Measurements from ENCODE around the gene NUP214. TPM values are rescaled to one million over a fixed set of nuclear protein-coding genes. Genes with fewer than 3 reads are reported as not detected.
"Not testable (repeated sequence)": the region's sequence is repeated elsewhere in the genome, so short reads cannot be mapped to it uniquely, and the experiment has no call there.

The NUP214 gene
- total RNA-seq, 1 experiment from 2014 or later = 5.2 TPM

GRCh38 chr9:131266266-131267229 lies 141.2 kb downstream of the NUP214 start:
- no peaks in the 10 kb centered on the region for H3K36me3 ChIP-seq
- H3K9me3 ChIP-seq = no peaks in the 10 kb centered on the region
- no peak for DNase-seq
- no peak overlapping the region for H3K4me3 ChIP-seq
- no peaks in the 10 kb centered on the region for H3K27me3 ChIP-seq

GRCh38 chr9:131270171-131271015 lies 145.0 kb downstream of the NUP214 start:
- Histone ChIP-seq H3K36me3 (no peaks in the 10 kb centered on the region), H3K27me3 (no peaks in the 10 kb centered on the region), H3K9me3 (no peaks in the 10 kb centered on the region), H3K4me3 (no peak overlapping the region)
- no peak for DNase-seq

GRCh38 chr9:131271016-131271273 lies 145.6 kb downstream of the NUP214 start:
- H3K36me3 ChIP-seq, H3K9me3 ChIP-seq, H3K4me3 ChIP-seq, DNase-seq, H3K27me3 ChIP-seq: not testable (repeated sequence)

GRCh38 chr9:131271506-131271931 lies 146.1 kb downstream of the NUP214 start:
- H3K9me3 ChIP-seq = no peaks in the 10 kb centered on the region
- DNase-seq = no peak
- H3K4me3 ChIP-seq = no peak overlapping the region
- no peaks in the 10 kb centered on the region for H3K36me3 ChIP-seq
- no peaks in the 10 kb centered on the region for H3K27me3 ChIP-seq

GRCh38 chr9:131272212-131272611 lies 146.8 kb downstream of the NUP214 start:
- Histone ChIP-seq H3K27me3 (no peaks in the 10 kb centered on the region), H3K4me3 (no peak overlapping the region), H3K36me3 (no peaks in the 10 kb centered on the region), H3K9me3 (no peaks in the 10 kb centered on the region)
- DNase-seq = no peak

DNA sequence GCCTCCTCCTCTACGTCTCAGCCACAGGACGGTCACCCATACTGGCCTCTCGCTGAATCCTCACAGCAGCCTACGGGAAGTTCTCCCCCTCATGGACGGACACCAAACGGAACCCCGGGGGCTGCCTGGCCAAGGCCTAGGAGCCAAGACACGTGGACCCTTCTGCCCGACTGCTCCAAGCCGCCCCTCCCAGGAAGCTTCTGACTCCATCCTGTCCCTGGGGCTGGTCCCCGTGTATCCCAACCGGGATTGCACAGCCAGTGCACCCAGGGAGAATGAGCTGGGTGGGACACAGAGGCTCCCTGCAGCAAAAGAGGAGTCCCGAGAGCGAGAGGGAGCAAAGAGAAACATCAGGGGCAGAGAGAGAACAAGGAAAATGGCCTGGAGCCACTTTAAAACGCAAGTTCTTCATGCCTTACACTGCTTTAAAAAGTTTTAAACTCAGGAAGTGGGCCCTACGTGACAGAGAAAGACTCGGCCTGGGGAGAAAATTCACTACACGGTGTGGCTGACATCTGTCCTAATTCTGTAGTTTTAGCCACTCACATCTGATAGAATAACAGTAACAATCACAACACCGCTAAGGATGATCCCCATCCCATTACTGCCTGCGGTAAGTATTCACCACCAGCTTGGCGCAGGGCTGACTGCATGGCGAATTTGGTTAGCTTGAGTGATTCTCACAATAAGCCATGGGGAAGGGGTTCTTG lies 147.9 kb downstream of the NUP214 start:
- H3K4me3 ChIP-seq = no peak overlapping the region
- H3K9me3 ChIP-seq = no peaks in the 10 kb centered on the region
- H3K27me3 ChIP-seq = no peaks in the 10 kb centered on the region
- H3K36me3 ChIP-seq = no peaks in the 10 kb centered on the region
- no peak for DNase-seq

DNA sequence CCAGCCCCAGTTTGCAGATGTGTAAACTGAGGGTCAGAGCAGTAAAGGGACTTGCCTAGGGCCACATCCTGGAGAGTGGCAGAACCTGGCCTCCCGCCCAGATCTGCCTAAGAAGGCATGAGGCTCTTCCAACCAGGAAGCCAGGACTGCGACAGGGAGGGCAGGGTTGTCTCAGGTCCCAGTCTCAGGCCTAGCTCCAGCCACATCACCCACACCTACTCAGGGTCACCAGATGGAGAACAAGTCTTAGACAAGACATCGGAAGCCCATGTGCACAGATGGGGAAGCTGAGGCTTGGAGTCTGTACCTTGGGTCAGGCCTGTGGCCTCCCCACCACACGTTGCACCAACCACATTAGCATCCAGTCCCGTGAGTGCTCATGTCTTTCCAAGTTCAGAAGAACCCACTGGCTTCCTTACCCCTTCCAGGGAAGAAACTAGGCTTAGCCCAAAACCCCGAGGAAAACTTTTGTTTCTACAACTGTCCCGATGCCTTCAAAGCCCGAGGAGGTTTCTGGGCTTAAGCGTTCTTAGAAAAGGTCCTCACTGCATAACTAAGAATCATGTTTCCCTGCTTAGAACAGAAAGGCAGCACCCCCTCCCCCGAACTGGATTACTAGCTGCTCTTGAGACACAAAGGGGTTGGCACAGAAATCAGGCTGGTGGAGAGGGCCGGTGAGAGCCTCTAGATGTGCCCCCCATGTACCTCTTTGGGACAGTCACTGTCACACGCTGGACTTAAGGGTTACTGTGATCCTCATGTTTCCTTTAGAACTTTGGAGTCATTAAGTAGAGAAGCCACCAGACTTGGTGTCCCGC lies 148.7 kb downstream of the NUP214 start:
- DNase-seq = no peak
- H3K9me3 ChIP-seq = no peaks in the 10 kb centered on the region
- H3K4me3 ChIP-seq = no peak overlapping the region
- no peaks in the 10 kb centered on the region for H3K36me3 ChIP-seq
- no peaks in the 10 kb centered on the region for H3K27me3 ChIP-seq

GRCh38 chr9:131274674-131275331 lies 149.4 kb downstream of the NUP214 start:
- no peak for DNase-seq
- H3K27me3 ChIP-seq = no peaks in the 10 kb centered on the region
- H3K36me3 ChIP-seq = no peaks in the 10 kb centered on the region
- H3K9me3 ChIP-seq = no peaks in the 10 kb centered on the region
- H3K4me3 ChIP-seq = no peak overlapping the region

DNA sequence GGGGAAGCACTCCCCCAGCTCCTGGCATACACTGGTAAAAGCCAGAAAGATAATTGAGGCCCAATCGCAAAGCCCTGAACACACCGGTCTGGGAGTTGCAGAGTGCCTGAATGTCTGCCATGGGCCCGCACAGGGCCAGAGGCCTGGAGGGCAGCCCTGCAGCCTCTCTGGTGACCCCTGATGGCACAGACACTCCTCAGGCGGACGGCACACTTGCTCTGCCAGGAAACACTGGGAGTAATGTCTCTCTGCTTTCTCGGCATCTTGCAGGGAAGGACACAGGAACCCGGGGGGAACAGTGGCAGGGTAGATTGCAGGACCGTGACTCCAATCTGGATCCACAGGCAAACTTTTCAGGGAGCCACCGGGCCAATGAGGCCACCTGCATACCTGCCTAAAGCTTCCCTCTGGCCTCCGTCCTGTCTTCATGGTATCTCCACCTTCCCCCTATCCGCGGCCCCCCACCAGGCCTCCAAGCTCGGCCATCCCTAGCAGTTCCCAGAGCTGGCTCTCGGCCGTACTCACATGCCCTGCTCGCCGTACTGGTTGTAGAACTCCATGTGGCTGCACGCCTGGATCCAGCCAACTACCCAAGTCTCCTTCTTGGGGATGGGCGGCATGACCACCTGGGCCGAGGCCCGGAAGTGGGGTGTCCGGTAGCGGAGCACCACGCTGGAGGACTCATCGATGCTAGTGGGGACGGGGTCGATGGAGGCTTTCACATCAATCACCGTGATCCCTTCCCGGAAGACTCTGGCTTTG lies 150.1 kb downstream of the NUP214 start:
- no peak for DNase-seq
- no peak overlapping the region for H3K4me3 ChIP-seq
- H3K27me3 ChIP-seq = no peaks in the 10 kb centered on the region
- H3K36me3 ChIP-seq = no peaks in the 10 kb centered on the region
- H3K9me3 ChIP-seq = no peaks in the 10 kb centered on the region

DNA sequence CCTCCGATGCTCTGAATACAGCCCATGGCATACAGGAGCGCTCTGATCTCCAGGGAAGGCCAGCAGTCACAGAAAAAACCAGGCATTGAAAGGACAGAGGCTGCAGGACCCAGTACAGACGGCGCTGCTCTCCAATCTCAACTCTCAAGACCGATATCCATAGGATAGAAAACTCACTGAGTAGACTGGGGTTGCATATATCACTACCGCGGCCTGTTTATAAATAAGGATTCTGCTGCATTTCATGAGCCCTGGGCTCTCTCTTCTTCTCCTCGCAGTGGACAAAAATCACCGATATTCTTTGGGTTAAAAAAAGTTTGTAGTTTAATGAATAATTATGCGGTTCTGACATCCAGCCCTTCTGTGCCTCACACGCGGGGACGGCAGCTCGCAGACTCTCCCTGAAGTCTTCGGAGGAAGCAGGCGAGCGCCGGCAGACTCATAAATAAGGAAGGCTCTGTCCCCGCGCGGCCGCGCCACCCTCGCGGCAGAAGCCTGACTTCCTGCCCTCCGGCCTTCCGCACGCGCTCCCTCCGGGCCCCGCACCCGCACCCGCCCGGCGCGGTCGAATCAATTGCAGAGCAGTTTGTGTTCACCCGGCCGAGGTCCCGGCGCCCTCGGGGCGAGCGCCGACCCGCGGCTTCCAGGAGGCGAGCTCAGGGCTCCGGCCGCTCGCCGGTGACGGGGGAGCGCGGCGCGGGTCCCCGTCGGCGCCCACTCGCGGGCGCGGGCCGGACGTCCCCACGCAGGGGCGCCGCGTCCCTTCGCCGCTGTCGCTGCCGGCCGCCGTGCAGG lies 150.9 kb downstream of the NUP214 start, which contains the start of gene FAM78A:
Gene FAM78A (minus strand): TSS at position 417 of the 795 bp plus-strand sequence. CDS start 331 bp downstream, at position 86.
- Histone ChIP-seq H3K27me3 (no peaks in the 10 kb centered on the region), H3K9me3 (no peaks in the 10 kb centered on the region), H3K4me3 (peak within 1 kb of the TSS; percentile 34; the same call in 1 of the 2 replicates), H3K36me3 (no peaks in the 10 kb centered on the region)
- no peak for DNase-seq

GRCh38 chr9:131276891-131277286 lies 151.5 kb downstream of the NUP214 start:
- Histone ChIP-seq H3K27me3 (no peaks in the 10 kb centered on the region), H3K9me3 (no peaks in the 10 kb centered on the region), H3K4me3 (peak overlapping the region; percentile 34; the same call in 1 of the 2 replicates), H3K36me3 (no peaks in the 10 kb centered on the region)
- DNase-seq = no peak

- Histone ChIP-seq H3K36me3 (no peaks in the 10 kb centered on the region), H3K9me3 (no peaks in the 10 kb centered on the region), H3K27me3 (peaks cover 3% of the 10 kb centered on the region; the same call in 1 of the 2 replicates), H3K4me3 (peak overlapping the region; percentile 34; the same call in 1 of the 2 replicates)
- DNase-seq = no peak
These were observed 152.0 kb downstream of the NUP214 start for GRCh38 chr9:131277287-131277909.

GRCh38 chr9:131277910-131278701 lies 152.7 kb downstream of the NUP214 start:
- Histone ChIP-seq H3K9me3 (no peaks in the 10 kb centered on the region), H3K4me3 (peak overlapping the region; percentile 39), H3K27me3 (peaks cover 5% of the 10 kb centered on the region), H3K36me3 (no peaks in the 10 kb centered on the region)
- peak; percentile 81 for DNase-seq
